ENCODE results near the gene PCAT7.
"Not testable (repeated sequence)": the region's sequence is repeated elsewhere in the genome, so short reads cannot be mapped to it uniquely, and the experiment has no call there.

The PCAT7 gene

DNA sequence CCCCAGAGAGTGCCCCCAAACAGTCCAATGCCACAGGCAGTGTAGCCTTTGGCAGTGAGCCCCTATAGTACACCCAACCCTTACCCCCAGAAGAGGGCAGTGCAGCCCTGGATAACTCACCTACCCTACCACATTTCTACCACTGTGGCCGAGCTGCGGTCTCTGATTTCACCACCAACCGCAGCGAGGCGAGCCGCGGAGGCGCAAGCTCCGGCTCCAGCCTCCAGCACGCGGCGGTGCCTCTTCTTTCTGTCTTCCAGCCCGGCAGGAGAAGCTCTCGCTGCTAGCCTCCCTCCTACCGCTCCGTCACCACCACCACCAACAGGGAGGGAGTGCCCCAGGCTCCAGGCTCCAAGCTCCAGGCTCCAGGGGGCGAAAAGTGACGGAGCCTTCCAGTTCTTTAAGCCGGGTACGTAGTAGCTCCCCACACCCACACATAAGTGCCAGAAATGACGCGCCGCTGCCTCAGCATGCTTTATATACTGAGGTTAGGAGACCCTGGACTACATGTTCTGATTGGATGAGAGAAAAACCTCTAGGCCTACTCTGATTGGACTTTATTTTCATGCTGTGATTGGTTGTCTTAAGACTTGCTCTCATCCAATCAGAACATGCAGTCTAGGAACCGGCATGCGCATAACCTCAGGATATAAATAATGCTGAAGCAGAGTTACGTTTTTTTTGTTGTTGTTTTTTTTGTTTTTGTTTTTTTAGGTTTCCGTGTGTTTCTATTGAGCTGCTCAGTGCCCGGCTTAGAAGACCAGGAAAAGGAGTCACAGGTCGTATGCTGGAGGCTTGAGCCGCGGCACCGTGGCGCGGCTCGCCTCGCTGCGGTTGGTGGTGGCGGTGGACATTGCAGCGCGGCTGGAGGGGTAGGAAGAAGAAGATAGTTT, at the start of gene PCAT7:
Gene PCAT7 (plus strand): TSS at position 645 of the 893 bp plus-strand sequence.
- H3K27ac ChIP-seq = no peak within 1 kb of the TSS
- TF ChIP-seq, protein P1, sequence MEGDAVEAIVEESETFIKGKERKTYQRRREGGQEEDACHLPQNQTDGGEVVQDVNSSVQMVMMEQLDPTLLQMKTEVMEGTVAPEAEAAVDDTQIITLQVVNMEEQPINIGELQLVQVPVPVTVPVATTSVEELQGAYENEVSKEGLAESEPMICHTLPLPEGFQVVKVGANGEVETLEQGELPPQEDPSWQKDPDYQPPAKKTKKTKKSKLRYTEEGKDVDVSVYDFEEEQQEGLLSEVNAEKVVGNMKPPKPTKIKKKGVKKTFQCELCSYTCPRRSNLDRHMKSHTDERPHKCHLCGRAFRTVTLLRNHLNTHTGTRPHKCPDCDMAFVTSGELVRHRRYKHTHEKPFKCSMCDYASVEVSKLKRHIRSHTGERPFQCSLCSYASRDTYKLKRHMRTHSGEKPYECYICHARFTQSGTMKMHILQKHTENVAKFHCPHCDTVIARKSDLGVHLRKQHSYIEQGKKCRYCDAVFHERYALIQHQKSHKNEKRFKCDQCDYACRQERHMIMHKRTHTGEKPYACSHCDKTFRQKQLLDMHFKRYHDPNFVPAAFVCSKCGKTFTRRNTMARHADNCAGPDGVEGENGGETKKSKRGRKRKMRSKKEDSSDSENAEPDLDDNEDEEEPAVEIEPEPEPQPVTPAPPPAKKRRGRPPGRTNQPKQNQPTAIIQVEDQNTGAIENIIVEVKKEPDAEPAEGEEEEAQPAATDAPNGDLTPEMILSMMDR (IDR thresholded peaks at IDR 0.05) = no peak
- H3K4me3 ChIP-seq = no peak within 1 kb of the TSS
- no peak for DNase-seq (ENCODE audit: low spot score)

DNA sequence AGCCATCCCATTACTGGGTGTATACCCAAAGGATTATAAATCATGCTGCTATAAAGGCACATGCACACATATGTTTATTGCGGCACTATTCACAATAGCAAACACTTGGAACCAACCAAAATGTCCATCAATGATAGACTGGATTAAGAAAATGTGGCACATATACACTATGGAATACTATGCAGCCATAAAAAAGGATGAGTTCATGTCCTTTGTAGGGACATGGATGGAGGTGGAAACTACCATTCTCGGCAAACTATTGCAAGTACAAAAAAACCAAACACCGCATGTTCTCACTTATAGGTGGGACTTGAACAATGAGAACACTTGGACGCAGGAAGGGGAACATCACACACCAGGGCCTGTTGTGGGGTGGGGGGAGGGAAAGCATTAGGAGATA, 48.5 kb upstream of the PCAT7 start:
- H3K4me3 ChIP-seq; H3K27ac ChIP-seq; DNase-seq (ENCODE audit: low spot score): not testable (repeated sequence)

DNA sequence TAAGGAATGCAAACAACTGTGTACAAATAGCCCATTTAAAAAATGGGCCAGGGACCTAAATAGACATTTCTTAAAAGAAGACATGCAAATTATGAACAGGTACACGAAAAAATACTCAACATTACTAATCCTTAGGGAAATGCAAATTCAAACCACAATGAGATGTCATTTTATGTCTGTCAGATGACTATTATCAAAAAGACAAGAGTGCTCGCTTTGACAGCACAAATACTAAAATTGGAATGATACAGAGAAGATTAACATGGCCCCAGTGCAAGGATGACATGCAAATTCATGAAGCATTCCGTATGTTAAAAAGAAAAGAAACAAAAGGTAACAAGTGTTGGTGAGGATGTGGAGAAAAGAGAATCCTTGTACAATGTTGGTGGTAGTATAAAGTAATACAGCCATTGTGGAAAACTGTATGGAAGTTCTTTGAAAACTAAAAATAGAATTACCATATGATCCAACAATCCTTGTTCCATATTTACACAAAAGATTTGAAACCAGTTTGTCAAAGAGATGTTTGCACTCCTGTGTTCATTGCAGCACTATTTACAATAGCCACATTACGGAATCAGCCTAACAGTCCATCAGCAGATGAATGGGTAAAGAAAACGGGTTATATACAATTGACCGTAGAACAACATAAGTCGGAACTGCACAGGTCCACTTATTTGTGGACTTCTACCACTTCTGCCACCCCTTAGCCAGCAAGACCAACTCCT, 47.2 kb upstream of the PCAT7 start:
- Histone ChIP-seq H3K4me3 (no peak overlapping the region), H3K27ac (no peak overlapping the region)
- no peak for DNase-seq (ENCODE audit: low spot score)
- TF ChIP-seq, protein P1 (IDR thresholded peaks at IDR 0.05) = no peak

DNA sequence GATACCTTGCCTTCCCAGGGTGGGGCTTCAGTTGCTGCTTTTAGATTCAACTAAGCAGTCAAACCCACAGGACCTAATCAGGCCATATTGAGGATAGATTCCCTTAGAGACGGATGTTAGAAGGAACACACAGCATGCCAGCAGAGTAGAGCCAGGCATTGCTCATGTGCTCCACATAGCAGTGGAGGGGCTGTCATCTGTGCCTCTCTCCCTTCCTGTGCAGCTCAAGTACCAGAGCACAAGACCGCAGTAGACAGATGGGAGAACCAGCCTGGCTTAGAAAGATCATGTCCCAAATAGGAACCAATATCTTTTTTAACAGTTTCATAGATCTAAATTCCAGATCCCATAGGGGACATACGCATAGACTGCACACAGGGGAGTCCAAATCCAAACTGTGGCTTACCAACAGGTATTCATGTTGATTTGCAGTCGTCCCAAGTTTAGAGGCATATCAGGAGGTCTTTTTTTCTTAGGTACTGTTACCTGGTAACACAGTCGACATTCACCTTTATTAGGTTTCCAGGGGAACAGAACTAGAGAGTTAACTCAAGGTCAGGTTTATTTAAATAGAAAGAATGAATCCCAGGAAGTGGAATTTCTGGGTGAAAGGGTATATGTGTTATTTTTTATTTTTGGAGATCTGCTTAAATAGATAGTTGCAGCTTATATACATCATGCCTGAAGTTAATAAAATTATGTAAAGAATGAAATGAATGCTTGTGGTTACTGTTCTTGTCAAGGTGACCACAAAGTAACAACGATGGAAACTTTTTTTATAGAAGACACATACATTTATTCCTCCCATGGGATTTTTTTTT, 43.5 kb upstream of the PCAT7 start:
- no peak for DNase-seq (ENCODE audit: low spot score)
- TF ChIP-seq, protein P1 (IDR thresholded peaks at IDR 0.05) = no peak
- Histone ChIP-seq H3K27ac (no peak overlapping the region), H3K4me3 (no peak overlapping the region)

- no peak for DNase-seq (ENCODE audit: low spot score)
- Histone ChIP-seq H3K4me3 (no peak overlapping the region), H3K27ac (no peak overlapping the region)
- TF ChIP-seq, protein P1 (IDR thresholded peaks at IDR 0.05) = no peak
Measured at GRCh38 chr9:94511955-94512265, 43.0 kb upstream of the PCAT7 start.

DNA sequence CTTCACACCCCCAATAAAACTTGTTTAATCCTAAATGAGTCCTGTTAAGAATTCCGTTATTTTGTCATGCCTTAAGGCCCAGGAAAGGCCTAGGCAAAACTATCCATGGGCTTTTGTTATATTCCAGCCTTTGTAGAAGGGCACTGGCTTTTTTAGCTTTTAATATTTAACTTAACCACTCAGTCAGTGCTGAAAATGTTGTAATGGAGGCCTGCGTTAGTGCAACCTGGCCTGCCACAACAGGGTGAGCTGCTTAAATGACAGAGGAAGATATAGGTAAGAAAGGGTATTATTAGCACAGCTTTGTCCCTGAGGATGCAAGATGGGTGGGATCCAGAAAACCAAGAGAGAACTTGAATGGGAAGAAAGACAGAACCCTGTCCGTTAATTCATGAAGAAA, 40.2 kb upstream of the PCAT7 start:
- no peak for DNase-seq (ENCODE audit: low spot score)
- Histone ChIP-seq H3K4me3 (no peak overlapping the region), H3K27ac (no peak overlapping the region)
- TF ChIP-seq, protein P1 (IDR thresholded peaks at IDR 0.05) = no peak

- no peak overlapping the region for H3K4me3 ChIP-seq
- TF ChIP-seq, protein P1 (IDR thresholded peaks at IDR 0.05) = no peak
- H3K27ac ChIP-seq = no peak overlapping the region
- no peak for DNase-seq (ENCODE audit: low spot score)
Measured at GRCh38 chr9:94517254-94517653, 37.6 kb upstream of the PCAT7 start.

Measured in coronary artery (tissue), 2 donors.